MM.1S (cell line): Measurements from ENCODE around the gene OR7D4.

ENCODE experiments used
- DNase-seq: peaks from one replicate; pipeline ENCODE4 v3.0.0-alpha.2; 2015
- H2AFZ ChIP-seq: fragments of 300-600 bp; sonication (generic); 2 replicates; pipeline ENCODE4 v1.6.0; 2016; ENCODE audit warnings: antibody characterized with exemption, low read length
- H3F3A ChIP-seq: fragments of 300-600 bp; sonication (generic); 2 replicates; pipeline ENCODE4 v1.6.1; 2016; ENCODE audit warnings: mild to moderate bottlenecking, antibody characterized with exemption, low read length, moderate library complexity, mixed read lengths; ENCODE audit not compliant: insufficient read depth
- H3K27ac ChIP-seq: fragments of 300-600 bp; sonication (generic); 2 replicates; pipeline ENCODE4 v1.5.1; 2016; ENCODE audit warnings: mild to moderate bottlenecking, low read length
- H3K27me3 ChIP-seq: fragments of 300-600 bp; sonication (generic); replicated peaks from 2 replicates; pipeline ENCODE4 v1.6.0; 2016; ENCODE audit warnings: low read length; ENCODE audit not compliant: insufficient read depth
- H3K36me3 ChIP-seq: fragments of 300-600 bp; sonication (generic); replicated peaks from 2 replicates; pipeline ENCODE4 v1.6.1; 2016; ENCODE audit warnings: mild to moderate bottlenecking, low read length, mixed read lengths; ENCODE audit not compliant: insufficient read depth
- H3K4me1 ChIP-seq: fragments of 300-600 bp; sonication (generic); 2 replicates; pipeline ENCODE4 v1.6.1; 2016; ENCODE audit warnings: low read length, mixed read lengths
- H3K4me2 ChIP-seq: fragments of 300-600 bp; sonication (generic); 2 replicates; pipeline ENCODE4 v1.6.0; 2016; ENCODE audit warnings: low read depth, low read length
- H3K4me3 ChIP-seq: fragments of 300-600 bp; sonication (generic); 2 replicates; pipeline ENCODE4 v1.5.1; 2016; ENCODE audit warnings: low read length, mixed read lengths
- H3K79me2 ChIP-seq: fragments of 300-600 bp; sonication (generic); 2 replicates; pipeline ENCODE4 v1.6.1; 2016; ENCODE audit warnings: mixed run types, low read length, mixed read lengths
- H3K9ac ChIP-seq: fragments of 300-600 bp; sonication (generic); 2 replicates; pipeline ENCODE4 v1.6.1; 2016; ENCODE audit warnings: low read length, mixed read lengths
- H3K9me2 ChIP-seq: fragments of 300-600 bp; sonication (generic); replicated peaks from 2 replicates; pipeline ENCODE4 v1.6.1; 2016; ENCODE audit warnings: mild to moderate bottlenecking, low read length, mixed read lengths; ENCODE audit not compliant: insufficient read depth
- H3K9me3 ChIP-seq: fragments of 300-600 bp; sonication (generic); replicated peaks from 2 replicates; pipeline ENCODE4 v1.6.1; 2016; ENCODE audit warnings: mild to moderate bottlenecking, low read length, mixed read lengths; ENCODE audit not compliant: insufficient read depth
- H4K20me1 ChIP-seq: fragments of 300-600 bp; sonication (generic); 2 replicates; pipeline ENCODE4 v1.6.1; 2016; ENCODE audit warnings: mild to moderate bottlenecking, low read length, moderate library complexity, mixed read lengths; ENCODE audit not compliant: insufficient read depth
- EZH2 ChIP-seq: fragments of 300-600 bp; sonication (generic); optimal IDR thresholded peaks from 2 replicates; pipeline ENCODE3; 2017; ENCODE audit warnings: low read depth, mild to moderate bottlenecking, antibody characterized with exemption, low read length, mixed read lengths
- EZH2phosphoT487 ChIP-seq: fragments of 300-600 bp; sonication (generic); IDR thresholded peaks from 2 replicates; pipeline ENCODE4 v1.6.1; 2018; ENCODE audit warnings: antibody characterized with exemption, low read length
- TF ChIP-seq, protein P1 (sequence below): fragments of 300-600 bp; sonication (generic); IDR thresholded peaks from 2 replicates; pipeline ENCODE4 v1.5.1; 2016; ENCODE audit warnings: antibody characterized with exemption, low read length, mixed read lengths

Gene OR7D4

DNA sequence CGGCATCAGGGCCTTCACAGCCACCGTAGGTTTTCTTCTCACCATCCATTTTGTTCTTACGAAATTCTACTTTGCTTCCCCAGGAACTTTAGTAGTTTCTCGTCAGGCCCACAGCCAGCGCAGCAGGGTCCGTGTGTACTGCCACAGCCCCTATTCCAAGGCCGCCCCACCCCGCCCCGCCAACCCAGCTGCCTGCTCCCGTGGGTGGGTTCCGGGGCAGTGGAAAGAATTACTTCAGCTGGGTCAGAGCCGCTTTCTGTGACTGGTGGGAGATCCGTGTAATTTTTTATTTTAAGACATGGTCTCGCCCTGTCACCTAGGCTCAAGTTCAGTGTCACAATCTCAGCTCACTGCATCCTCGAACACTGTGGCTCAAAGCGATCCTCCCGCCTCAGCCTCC lies 36.4 kb downstream of the OR7D4 start:
- no peak overlapping the region for H3K27ac ChIP-seq
- no peak overlapping the region for H2AFZ ChIP-seq
- H3K79me2 ChIP-seq: no peaks in the 10 kb centered on the region
- H3K36me3 ChIP-seq: no peaks in the 10 kb centered on the region
- no peaks in the 10 kb centered on the region for H3K9me3 ChIP-seq
- TF ChIP-seq, protein P1, sequence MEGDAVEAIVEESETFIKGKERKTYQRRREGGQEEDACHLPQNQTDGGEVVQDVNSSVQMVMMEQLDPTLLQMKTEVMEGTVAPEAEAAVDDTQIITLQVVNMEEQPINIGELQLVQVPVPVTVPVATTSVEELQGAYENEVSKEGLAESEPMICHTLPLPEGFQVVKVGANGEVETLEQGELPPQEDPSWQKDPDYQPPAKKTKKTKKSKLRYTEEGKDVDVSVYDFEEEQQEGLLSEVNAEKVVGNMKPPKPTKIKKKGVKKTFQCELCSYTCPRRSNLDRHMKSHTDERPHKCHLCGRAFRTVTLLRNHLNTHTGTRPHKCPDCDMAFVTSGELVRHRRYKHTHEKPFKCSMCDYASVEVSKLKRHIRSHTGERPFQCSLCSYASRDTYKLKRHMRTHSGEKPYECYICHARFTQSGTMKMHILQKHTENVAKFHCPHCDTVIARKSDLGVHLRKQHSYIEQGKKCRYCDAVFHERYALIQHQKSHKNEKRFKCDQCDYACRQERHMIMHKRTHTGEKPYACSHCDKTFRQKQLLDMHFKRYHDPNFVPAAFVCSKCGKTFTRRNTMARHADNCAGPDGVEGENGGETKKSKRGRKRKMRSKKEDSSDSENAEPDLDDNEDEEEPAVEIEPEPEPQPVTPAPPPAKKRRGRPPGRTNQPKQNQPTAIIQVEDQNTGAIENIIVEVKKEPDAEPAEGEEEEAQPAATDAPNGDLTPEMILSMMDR: no peak
- TF ChIP-seq EZH2 (no peak), EZH2phosphoT487 (no peak)
- no peaks in the 10 kb centered on the region for H3F3A ChIP-seq
- no peak for DNase-seq
- no peaks in the 10 kb centered on the region for H4K20me1 ChIP-seq
- H3K4me2 ChIP-seq: no peak overlapping the region
- H3K27me3 ChIP-seq: no peaks in the 10 kb centered on the region; the same call in 1 of the 2 replicates
- no peak overlapping the region for H3K4me3 ChIP-seq
- H3K4me1 ChIP-seq: no peaks in the 10 kb centered on the region
- H3K9ac ChIP-seq: no peak overlapping the region
- H3K9me2 ChIP-seq: no peaks in the 10 kb centered on the region

DNA sequence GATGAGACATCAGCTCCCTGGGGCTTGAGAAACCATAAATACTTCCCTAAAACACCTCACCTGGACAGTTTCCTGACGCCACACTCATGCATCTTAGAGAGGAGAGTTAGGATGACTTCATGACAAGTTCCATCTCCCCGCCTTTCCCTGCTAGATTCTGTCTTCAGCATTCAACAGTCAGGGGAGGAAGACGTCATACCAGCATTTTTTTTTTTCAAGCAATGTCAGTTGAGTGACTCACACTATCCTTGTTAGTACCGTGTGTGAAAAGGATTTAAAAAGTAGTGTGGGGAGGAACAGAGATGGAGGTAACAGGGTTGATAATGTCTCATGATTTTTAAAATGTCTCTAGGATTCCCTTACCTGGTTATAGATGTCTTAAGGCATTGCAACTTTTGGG lies 40.5 kb downstream of the OR7D4 start, which contains the start of gene OR7D2:
Gene OR7D2 (plus strand): TSS at position 79 of the 400 bp plus-strand sequence. CDS start 6,803 bp downstream, outside the sequence.
- Histone ChIP-seq H3K9ac (no peak within 1 kb of the TSS), H3K4me2 (no peak within 1 kb of the TSS), H3K27ac (no peak within 1 kb of the TSS), H3K9me2 (no peaks in the 10 kb centered on the region), H3K36me3 (no peaks in the 10 kb centered on the region), H4K20me1 (no peaks in the 10 kb centered on the region), H3K4me3 (no peak within 1 kb of the TSS), H3K9me3 (no peaks in the 10 kb centered on the region), H3K27me3 (no peaks in the 10 kb centered on the region; the same call in 1 of the 2 replicates), H3K4me1 (no peaks in the 10 kb centered on the region), H3K79me2 (no peaks in the 10 kb centered on the region), H3F3A (no peaks in the 10 kb centered on the region), H2AFZ (no peak within 1 kb of the TSS)
- no peak for DNase-seq
- no peak for TF ChIP-seq EZH2phosphoT487
- TF ChIP-seq, protein P1: no peak
- TF ChIP-seq EZH2: no peak

DNA sequence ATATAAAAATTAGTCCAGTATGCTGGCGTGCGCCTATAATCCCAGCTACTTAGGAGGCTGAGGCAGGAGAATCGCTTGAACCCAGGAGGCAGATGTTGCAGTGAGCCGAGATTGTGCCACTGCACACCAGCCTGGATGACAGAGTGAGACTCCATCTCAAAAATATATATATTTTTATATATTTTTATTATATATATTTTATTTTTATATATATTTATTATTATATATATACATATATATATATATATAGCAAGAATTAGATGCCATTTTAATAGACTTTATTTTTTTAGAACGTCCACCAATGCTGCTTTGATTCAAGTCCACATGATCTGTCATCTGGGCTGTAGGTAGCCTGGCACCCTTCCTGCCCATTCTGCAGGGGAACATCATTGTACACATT lies 44.1 kb downstream of the OR7D4 start:
- Histone ChIP-seq H3K9me2 (no peaks in the 10 kb centered on the region), H3K4me1 (no peaks in the 10 kb centered on the region), H3K36me3 (no peaks in the 10 kb centered on the region), H3K4me3 (no peak overlapping the region), H2AFZ (no peak overlapping the region), H4K20me1 (no peaks in the 10 kb centered on the region), H3F3A (no peaks in the 10 kb centered on the region), H3K9me3 (no peaks in the 10 kb centered on the region), H3K4me2 (no peak overlapping the region), H3K27me3 (no peaks in the 10 kb centered on the region; the same call in 1 of the 2 replicates), H3K9ac (no peak overlapping the region), H3K27ac (no peak overlapping the region), H3K79me2 (no peaks in the 10 kb centered on the region)
- TF ChIP-seq EZH2 (no peak), EZH2phosphoT487 (no peak)
- TF ChIP-seq, protein P1: no peak
- no peak for DNase-seq
